Sigmoid colon (tissue), 4 donors: ENCODE results near the gene DAPK3.

ENCODE experiments used
- EP300 ChIP-seq, 4 donors: sonication (generic); formaldehyde crosslinking; IDR thresholded peaks; one replicate each; pipeline ENCODE4 v1.6.1; 2017; ENCODE audit warnings: antibody characterized with exemption in 4 of 4
- POLR2A ChIP-seq, 2 donors: fragments of 450-650 bp; IDR thresholded peaks; one replicate each; pipeline ENCODE4 v1.6.1; 2016; ENCODE audit warnings: antibody characterized with exemption in 2 of 2, mild to moderate bottlenecking in 2 of 2, moderate library complexity in 2 of 2
- POLR2AphosphoS5 ChIP-seq, 4 donors: sonication (generic); formaldehyde crosslinking; IDR thresholded peaks; one replicate each; pipeline ENCODE4 v1.6.1; 2017; ENCODE audit warnings: antibody characterized with exemption in 4 of 4
- TF ChIP-seq, protein P1 (sequence below), 4 experiments: fragments of 450-650 bp in 3 of 4; fragments of 200-600 bp in 1 of 4; IDR thresholded peaks; one replicate each; pipeline ENCODE4 v1.5.1; 2016 to 2019; ENCODE audit warnings: antibody characterized with exemption in 4 of 4, mild to moderate bottlenecking in 3 of 4, moderate library complexity in 2 of 4

DNA sequence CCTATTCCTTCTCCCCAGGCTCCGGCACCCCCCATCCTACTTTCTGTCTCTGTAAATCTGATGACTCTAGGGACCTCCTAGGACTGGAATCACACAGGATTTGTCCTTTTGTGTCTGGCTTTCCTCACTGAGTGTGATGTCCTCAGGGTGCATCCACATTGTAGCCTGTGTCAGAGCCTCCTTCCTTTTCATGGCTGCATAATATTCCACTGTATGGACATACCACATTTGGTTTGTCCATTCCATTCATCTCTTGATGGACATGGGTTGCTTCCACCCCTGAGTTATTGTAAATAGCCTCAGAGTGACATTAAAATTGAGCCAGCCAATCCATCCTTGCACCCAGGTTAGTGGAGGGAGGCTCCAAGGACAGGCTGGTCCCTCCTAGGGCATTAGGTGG is 60.8 kb downstream of the DAPK3 start:
- TF ChIP-seq EP300 (IDR thresholded peaks at IDR 0.05), result no peak
- TF ChIP-seq, protein P1, sequence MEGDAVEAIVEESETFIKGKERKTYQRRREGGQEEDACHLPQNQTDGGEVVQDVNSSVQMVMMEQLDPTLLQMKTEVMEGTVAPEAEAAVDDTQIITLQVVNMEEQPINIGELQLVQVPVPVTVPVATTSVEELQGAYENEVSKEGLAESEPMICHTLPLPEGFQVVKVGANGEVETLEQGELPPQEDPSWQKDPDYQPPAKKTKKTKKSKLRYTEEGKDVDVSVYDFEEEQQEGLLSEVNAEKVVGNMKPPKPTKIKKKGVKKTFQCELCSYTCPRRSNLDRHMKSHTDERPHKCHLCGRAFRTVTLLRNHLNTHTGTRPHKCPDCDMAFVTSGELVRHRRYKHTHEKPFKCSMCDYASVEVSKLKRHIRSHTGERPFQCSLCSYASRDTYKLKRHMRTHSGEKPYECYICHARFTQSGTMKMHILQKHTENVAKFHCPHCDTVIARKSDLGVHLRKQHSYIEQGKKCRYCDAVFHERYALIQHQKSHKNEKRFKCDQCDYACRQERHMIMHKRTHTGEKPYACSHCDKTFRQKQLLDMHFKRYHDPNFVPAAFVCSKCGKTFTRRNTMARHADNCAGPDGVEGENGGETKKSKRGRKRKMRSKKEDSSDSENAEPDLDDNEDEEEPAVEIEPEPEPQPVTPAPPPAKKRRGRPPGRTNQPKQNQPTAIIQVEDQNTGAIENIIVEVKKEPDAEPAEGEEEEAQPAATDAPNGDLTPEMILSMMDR (IDR thresholded peaks at IDR 0.05), result no peak
- TF ChIP-seq POLR2AphosphoS5 (IDR thresholded peaks at IDR 0.05), result no peak
- TF ChIP-seq POLR2A (IDR thresholded peaks at IDR 0.05), result no peak
